Activated naive CD4-positive, alpha-beta T cell treated with anti-CD3 and anti-CD28 coated beads for 36 hours (primary cell): ENCODE results near the gene FOCAD. TPM values are rescaled to one million over a fixed set of nuclear protein-coding genes. Genes with fewer than 3 reads are reported as not detected.

ENCODE experiments used
- CTCF ChIA-PET: fragments of 350-600 bp; sonication (Branson Sonifier 250); formaldehyde crosslinking; loops from one replicate; lab custom pipeline; 2021; ENCODE audit warnings: antibody characterized with exemption; lab: Charles Lee
- DNase-seq: peaks from one replicate; pipeline ENCODE4 v3.0.0-alpha.2; 2020
- H3K27ac Mint-ChIP-seq: one replicate; pipeline ENCODE4 v1.8.0; 2021; ENCODE audit warnings: mild to moderate bottlenecking, mixed read lengths
- H3K27me3 Mint-ChIP-seq: one replicate; pipeline ENCODE4 v1.8.0; 2021; ENCODE audit warnings: low read depth, mixed read lengths
- H3K36me3 Mint-ChIP-seq: one replicate; pipeline ENCODE4 v1.8.0; 2021; ENCODE audit warnings: low read depth, mixed read lengths
- H3K4me1 Mint-ChIP-seq: one replicate; pipeline ENCODE4 v1.8.0; 2021; ENCODE audit warnings: low read depth, mixed read lengths
- H3K4me3 Mint-ChIP-seq: one replicate; pipeline ENCODE4 v1.8.0; 2021; ENCODE audit warnings: mild to moderate bottlenecking, moderate library complexity, mixed read lengths
- H3K9me3 Mint-ChIP-seq: one replicate; pipeline ENCODE4 v1.8.0; 2021; ENCODE audit warnings: mixed read lengths
- intact Hi-C: fragments of 100-400 bp; cut with micrococcal nuclease; formaldehyde crosslinking; loops from one replicate; pipeline ENCODE4 v1.15.1; 2023
- total RNA-seq, 2 experiments: library from RNA; stranded (reverse); gene quantifications; one replicate each; pipeline ENCODE4 v1.2.3, GENCODE V29; 2021

Gene FOCAD
- total RNA-seq, 2 experiments from 2014 or later, result 31.7 to 32.2 TPM

DNA sequence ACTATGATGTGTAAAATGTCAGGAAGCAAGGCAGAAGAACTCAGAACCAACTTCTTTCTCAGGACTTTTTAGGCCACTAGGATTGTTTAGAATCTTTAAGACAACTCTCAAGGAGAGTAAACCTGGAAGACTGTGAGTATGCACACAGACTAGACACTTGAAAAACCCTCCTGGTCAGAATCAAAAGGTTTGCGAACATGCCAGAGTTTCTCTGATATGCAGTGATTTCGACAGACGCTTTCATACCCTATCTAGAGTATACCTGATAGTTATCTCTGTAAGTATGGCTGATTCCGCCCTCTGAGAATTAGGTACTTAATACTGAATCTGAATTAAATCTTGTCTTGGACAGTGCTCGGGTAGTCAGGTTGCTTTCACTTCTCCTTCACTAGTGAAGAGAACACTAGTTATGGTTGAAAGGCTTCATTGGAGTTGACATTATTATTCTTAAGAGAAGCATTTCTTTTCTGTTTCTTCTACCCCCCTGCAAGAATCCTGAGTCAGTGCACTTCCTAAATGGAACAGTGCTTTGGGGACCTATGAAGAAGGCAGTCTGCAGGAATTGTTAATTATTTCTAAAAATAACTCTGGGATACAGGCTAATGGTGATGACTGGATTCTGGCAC is 189.3 kb downstream of the FOCAD start:
- H3K27ac Mint-ChIP-seq, result no peak overlapping the region
- peaks cover 8% of the 10 kb centered on the region for H3K4me1 Mint-ChIP-seq
- no peak for DNase-seq
- H3K4me3 Mint-ChIP-seq, result no peak overlapping the region
- no peaks in the 10 kb centered on the region for H3K27me3 Mint-ChIP-seq
- H3K36me3 Mint-ChIP-seq, result peaks cover 1% of the 10 kb centered on the region
- H3K9me3 Mint-ChIP-seq, result no peaks in the 10 kb centered on the region
- CTCF ChIA-PET, result no interaction called here
- intact Hi-C loops, result no loop called here

DNA sequence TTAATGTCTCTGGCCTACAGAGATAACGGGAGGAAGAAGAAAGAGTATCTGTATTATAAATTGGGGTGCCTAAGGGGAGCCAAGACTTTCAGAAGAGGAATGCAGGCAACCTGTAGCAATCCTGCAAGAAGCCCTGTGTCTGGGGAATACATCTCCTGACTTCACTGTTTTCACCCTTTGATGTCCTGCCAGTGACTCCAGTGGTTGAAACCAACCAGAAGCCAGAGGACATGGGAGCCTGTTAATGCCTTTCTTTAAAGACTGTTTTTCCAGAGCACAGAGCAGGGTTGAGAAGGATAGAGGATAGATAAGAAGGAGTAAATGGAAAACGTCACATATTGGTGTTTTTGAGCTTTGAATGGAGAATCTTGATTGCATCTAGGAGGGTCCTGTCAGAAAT is 196.2 kb downstream of the FOCAD start:
- Mint-ChIP-seq H3K4me1 (no peaks in the 10 kb centered on the region), H3K9me3 (no peaks in the 10 kb centered on the region), H3K4me3 (no peak overlapping the region), H3K27ac (no peak overlapping the region), H3K36me3 (peaks cover 6% of the 10 kb centered on the region), H3K27me3 (no peaks in the 10 kb centered on the region)
- DNase-seq, result no peak
- CTCF ChIA-PET, result interaction anchor here (1.2 to 1.4 kb wide), 2 partner anchors 196 to 231 kb away, joined by 4 read pairs; no protein-coding TSS in a partner anchor
- intact Hi-C loops, result no loop called here

DNA sequence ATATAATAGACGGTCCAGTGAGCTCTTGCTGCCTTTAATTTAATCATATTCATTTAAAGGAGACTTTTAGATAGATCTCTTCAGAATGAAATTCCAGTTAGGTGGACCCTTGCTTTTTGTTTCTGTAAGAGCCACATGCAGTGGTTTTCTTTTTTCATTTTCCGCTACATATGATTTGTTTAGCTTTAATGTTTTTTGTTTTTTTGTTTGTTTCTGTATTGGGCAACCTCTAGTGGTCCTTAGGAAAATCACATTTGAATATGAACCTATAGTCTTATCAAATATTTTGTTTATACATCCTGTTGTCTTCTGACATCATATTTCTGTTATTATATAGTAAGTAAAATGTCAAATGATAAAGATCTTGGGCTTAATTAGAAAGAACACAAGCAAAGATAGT is 196.6 kb downstream of the FOCAD start:
- Mint-ChIP-seq H3K27me3 (no peaks in the 10 kb centered on the region), H3K9me3 (no peaks in the 10 kb centered on the region), H3K27ac (no peak overlapping the region), H3K36me3 (peaks cover 6% of the 10 kb centered on the region), H3K4me1 (no peaks in the 10 kb centered on the region), H3K4me3 (no peak overlapping the region)
- no peak for DNase-seq
- CTCF ChIA-PET, result interaction anchor here (1.2 to 1.4 kb wide), 3 partner anchors 35 to 230 kb away, joined by 4 read pairs; no protein-coding TSS in a partner anchor
- intact Hi-C loops, result no loop called here

DNA sequence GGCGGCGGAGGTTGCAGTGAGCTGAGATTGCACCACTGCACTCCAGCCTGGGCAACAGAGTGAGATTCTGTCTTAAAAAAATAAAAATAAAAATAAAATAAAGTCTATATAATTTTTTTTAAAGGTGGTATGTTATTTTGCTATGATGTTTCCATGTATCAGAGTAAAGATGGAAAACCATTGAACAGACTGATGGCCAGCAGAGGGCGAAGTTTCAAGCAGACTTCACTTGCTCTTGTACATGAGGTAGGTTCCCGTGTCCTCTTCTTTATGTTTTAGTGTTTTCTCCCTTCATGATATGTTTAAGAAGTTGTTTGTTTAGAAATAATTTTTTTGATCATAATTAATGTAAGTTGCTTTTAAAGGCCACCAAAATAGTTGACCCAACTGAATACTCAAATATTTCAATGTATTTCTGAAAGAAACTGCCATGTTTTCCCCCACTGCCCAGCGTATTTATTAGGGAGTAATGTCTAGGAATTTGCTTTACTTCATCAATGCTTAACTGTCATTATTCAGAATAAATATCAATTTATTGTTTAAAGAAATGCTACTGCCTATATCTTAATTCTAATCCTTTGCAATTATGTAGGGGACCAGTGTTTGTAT is 201.0 kb downstream of the FOCAD start:
- no peaks in the 10 kb centered on the region for H3K4me1 Mint-ChIP-seq
- peaks cover 16% of the 10 kb centered on the region for H3K36me3 Mint-ChIP-seq
- intact Hi-C loops, result loop anchor here (1.0 kb wide), 3 partner anchors 56 to 261 kb away; no protein-coding TSS in a partner anchor
- H3K9me3 Mint-ChIP-seq, result no peaks in the 10 kb centered on the region
- H3K27me3 Mint-ChIP-seq, result no peaks in the 10 kb centered on the region
- DNase-seq, result peak; percentile 78
- no peak overlapping the region for H3K27ac Mint-ChIP-seq
- CTCF ChIA-PET, result interaction anchor here (0.7 to 3.1 kb wide), 12 partner anchors 11 to 528 kb away, joined by 3 to 26 read pairs (median 4); no protein-coding TSS in a partner anchor
- no peak overlapping the region for H3K4me3 Mint-ChIP-seq

DNA sequence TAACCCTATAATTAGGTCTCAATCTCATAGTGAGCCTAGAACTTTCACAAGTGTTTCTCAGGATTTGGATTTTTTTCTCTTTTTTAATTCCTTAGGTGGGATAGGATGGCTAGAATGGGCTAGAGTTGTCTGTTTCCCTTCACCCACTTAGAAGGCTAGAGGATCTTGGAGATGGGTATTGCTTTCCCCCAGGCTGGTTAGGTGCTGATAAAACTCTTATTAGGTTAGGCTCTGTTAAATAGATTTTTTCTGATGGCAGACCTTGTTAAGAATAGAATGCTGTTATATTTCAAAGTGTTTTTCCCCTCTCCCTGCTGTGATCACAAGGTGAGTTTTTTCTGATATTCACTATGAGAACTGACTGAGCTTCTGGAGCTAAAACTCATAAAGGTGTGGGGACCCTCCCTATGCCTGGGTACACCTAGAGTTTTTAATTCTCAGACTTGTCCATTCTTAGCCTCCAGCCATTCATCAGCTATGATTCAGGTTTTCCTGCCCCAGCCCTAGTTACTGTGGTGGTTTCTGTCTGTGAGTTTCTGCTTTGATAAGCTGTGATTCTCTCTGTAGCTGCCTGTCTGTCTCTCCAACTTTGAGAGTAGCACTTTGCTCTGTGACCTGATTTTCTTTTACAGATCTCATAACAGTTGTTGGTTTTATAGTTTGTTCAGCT is 215.0 kb downstream of the FOCAD start:
- peak; percentile 31 for DNase-seq
- no peak overlapping the region for H3K27ac Mint-ChIP-seq
- no peaks in the 10 kb centered on the region for H3K9me3 Mint-ChIP-seq
- intact Hi-C loops, result loop anchor here (5.0 kb wide), 1 partner anchor 213 kb away; no protein-coding TSS in a partner anchor
- no peaks in the 10 kb centered on the region for H3K36me3 Mint-ChIP-seq
- H3K4me3 Mint-ChIP-seq, result no peak overlapping the region
- peaks cover 4% of the 10 kb centered on the region for H3K4me1 Mint-ChIP-seq
- CTCF ChIA-PET, result interaction anchor here (0.9 to 1.7 kb wide), 5 partner anchors 16 to 274 kb away, joined by 3 to 6 read pairs (median 4); no protein-coding TSS in a partner anchor
- H3K27me3 Mint-ChIP-seq, result no peaks in the 10 kb centered on the region

DNA sequence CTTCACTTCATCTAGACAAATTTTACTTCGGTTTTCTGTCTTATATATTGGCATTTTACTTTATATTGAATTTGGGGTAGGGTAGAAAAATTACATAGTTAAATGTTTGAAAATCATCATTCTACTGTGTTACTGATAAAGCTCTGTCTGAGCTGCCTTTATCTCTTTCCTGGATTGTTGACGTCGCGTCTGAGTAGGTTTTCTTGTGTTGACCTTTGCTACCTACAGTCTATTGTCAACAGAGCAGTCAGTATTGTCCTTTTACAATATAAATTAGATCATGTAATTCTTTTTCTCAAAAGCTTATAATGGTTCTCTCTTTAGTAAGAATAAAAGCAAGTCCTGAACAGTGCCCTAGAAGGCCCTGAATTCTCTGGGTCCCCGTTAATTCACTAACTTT is 219.2 kb downstream of the FOCAD start:
- intact Hi-C loops, result no loop called here
- no peak for DNase-seq
- CTCF ChIA-PET, result no interaction called here
- H3K27ac Mint-ChIP-seq, result no peak overlapping the region
- H3K27me3 Mint-ChIP-seq, result no peaks in the 10 kb centered on the region
- H3K4me3 Mint-ChIP-seq, result no peak overlapping the region
- H3K4me1 Mint-ChIP-seq, result peaks cover 4% of the 10 kb centered on the region
- H3K36me3 Mint-ChIP-seq, result peaks cover 1% of the 10 kb centered on the region
- no peaks in the 10 kb centered on the region for H3K9me3 Mint-ChIP-seq

DNA sequence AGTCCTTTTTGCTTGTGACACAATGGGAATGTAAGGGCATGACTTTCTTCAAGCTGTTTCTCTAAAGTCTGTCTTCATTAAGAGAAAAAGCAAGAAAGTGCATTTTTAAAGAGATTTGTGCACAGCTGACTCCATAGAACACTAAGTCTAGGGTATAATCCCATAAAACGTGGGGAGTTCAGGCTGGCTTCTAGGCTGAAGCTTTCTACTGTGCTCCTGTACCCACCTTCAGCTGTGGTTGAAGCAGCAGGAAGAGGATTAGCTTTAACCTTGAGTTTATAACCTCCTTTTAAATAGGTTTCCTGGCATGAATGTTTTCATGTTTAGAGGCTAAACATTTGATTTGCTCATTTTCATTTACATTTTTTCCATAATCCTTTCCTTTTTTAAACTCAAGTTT is 220.9 kb downstream of the FOCAD start:
- CTCF ChIA-PET, result interaction anchor here (0.6 kb wide), 1 partner anchor 268 kb away, joined by 3 read pairs; no protein-coding TSS in a partner anchor
- H3K27me3 Mint-ChIP-seq, result no peaks in the 10 kb centered on the region
- H3K4me1 Mint-ChIP-seq, result no peaks in the 10 kb centered on the region
- no peak overlapping the region for H3K4me3 Mint-ChIP-seq
- DNase-seq, result no peak
- H3K9me3 Mint-ChIP-seq, result no peaks in the 10 kb centered on the region
- H3K27ac Mint-ChIP-seq, result no peak overlapping the region
- peaks cover 1% of the 10 kb centered on the region for H3K36me3 Mint-ChIP-seq
- intact Hi-C loops, result no loop called here

DNA sequence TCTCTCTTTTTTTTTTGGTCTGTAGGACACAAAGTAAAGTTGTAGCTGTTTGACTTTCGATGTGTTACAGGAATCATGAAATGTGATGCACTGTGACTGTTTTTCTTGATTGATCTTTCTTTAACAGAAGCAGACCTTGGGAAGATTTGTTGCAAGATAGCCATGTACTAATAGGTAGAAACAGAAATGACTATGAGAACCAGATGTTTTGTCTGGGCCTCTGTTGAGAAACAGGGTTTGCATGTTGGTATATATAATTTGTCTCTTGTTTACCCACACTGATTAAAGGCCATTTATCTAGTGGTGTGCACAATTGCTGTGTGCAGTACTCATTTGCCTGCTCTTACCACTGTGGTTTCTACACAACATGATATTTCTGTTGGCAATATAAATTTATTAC is 222.3 kb downstream of the FOCAD start:
- CTCF ChIA-PET, result interaction anchor here (1.4 kb wide), 1 partner anchor 23 kb away, joined by 3 read pairs; no protein-coding TSS in a partner anchor
- DNase-seq, result no peak
- Mint-ChIP-seq H3K27me3 (no peaks in the 10 kb centered on the region), H3K9me3 (no peaks in the 10 kb centered on the region), H3K36me3 (peaks cover 3% of the 10 kb centered on the region), H3K27ac (no peak overlapping the region), H3K4me3 (no peak overlapping the region), H3K4me1 (no peaks in the 10 kb centered on the region)
- intact Hi-C loops, result no loop called here

DNA sequence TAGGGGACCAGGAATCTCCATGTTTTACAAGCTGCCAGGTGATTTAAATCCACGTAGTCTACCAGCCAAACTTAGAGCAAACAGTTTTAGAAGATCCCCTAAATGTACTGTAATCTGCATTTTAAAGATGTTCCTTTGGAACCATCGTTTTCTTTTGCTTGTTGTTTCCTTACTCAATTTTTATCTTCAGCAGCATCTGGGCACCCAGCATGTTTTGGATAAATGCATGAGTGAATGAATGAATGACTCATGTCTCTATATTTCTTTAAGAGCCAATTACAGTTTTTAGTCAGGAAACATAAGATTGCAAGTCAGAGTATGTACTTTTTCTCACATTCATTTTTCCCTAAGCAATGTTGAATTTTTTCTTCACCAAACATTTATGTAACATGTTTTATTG is 224.4 kb downstream of the FOCAD start:
- Mint-ChIP-seq H3K4me1 (no peaks in the 10 kb centered on the region), H3K9me3 (no peaks in the 10 kb centered on the region), H3K4me3 (no peak overlapping the region), H3K27ac (no peak overlapping the region), H3K36me3 (peaks cover 10% of the 10 kb centered on the region), H3K27me3 (no peaks in the 10 kb centered on the region)
- CTCF ChIA-PET, result interaction anchor here (1.0 kb wide), 2 partner anchors 22 to 26 kb away, joined by 3 to 5 read pairs; no protein-coding TSS in a partner anchor
- intact Hi-C loops, result no loop called here
- DNase-seq, result no peak

DNA sequence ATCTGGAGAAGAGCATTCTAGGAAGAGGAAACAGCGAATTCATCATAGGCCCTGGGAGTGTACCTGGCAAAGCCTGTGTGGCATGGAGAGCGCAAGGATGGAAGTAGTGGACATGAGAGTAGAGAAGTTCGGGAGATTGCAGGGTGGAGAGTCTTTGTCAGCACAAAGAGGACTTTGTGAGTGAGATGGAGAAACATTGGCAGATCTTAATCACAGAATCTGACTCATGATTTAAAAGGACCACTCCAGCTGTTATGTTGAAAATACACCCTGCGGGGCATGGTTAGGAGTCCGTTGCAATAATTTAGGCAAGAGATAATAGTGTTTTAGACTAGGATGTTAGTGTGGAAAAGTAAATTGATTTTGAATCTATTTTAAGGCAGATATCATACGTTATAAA is 230.5 kb downstream of the FOCAD start:
- CTCF ChIA-PET, result interaction anchor here (0.7 kb wide), 1 partner anchor 69 kb away, joined by 3 read pairs; no protein-coding TSS in a partner anchor
- DNase-seq, result no peak

DNA sequence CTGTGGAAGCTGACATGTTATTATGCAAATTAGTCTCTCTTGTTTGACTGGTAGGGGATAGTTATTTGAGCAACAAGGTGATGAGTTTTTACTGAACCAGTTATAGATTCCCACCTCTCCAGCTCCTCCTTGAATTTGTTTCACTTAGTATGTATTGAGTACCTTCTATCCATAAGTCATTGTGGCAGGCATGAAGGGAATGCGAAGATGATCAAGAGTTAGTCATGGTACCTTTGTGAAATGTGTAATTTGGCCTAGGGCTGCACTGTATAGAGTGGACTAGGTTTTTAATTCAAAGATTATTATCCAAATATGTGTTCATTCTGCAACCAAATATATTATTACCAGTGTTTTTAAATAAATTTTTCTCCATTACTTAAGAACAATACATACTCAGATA is 237.3 kb downstream of the FOCAD start:
- no peaks in the 10 kb centered on the region for H3K27me3 Mint-ChIP-seq
- H3K27ac Mint-ChIP-seq, result no peak overlapping the region
- DNase-seq, result no peak
- no peak overlapping the region for H3K4me3 Mint-ChIP-seq
- H3K9me3 Mint-ChIP-seq, result no peaks in the 10 kb centered on the region
- H3K4me1 Mint-ChIP-seq, result peaks cover 9% of the 10 kb centered on the region
- H3K36me3 Mint-ChIP-seq, result peaks cover 28% of the 10 kb centered on the region
- CTCF ChIA-PET, result no interaction called here
- intact Hi-C loops, result no loop called here

More for the DNA sequence above, 230.5 kb downstream of the FOCAD start:
- H3K9me3 Mint-ChIP-seq, result no peaks in the 10 kb centered on the region
- H3K4me3 Mint-ChIP-seq, result no peak overlapping the region
- peaks cover 37% of the 10 kb centered on the region for H3K36me3 Mint-ChIP-seq
- no peaks in the 10 kb centered on the region for H3K27me3 Mint-ChIP-seq
- intact Hi-C loops, result loop anchor here (10.0 kb wide), 1 partner anchor 60 kb away; no protein-coding TSS in a partner anchor
- H3K4me1 Mint-ChIP-seq, result no peaks in the 10 kb centered on the region
- H3K27ac Mint-ChIP-seq, result no peak overlapping the region
